GM12878 (cell line): ENCODE results near the gene MAN1B1. TPM values are rescaled to one million over a fixed set of nuclear protein-coding genes. Genes with fewer than 3 reads are reported as not detected.

Experiments
- BMI1 ChIP-seq: fragments of 450-650 bp; IDR thresholded peaks from 2 replicates; pipeline ENCODE4 v1.6.1; 2016; ENCODE audit warnings: mild to moderate bottlenecking, moderate library complexity, borderline replicate concordance
- CBFB ChIP-seq: IDR thresholded peaks from 2 replicates; pipeline ENCODE4 v1.6.1; 2016; ENCODE audit warnings: antibody characterized with exemption, low read depth
- CUX1 ChIP-seq: IDR thresholded peaks from 2 replicates; pipeline ENCODE4 v1.6.1; 2012; ENCODE audit warnings: improper control_type of control experiment, low read depth, low read length; ENCODE audit not compliant: insufficient replicate concordance
- DPF2 ChIP-seq: fragments of 450-650 bp; IDR thresholded peaks from 2 replicates; pipeline ENCODE4 v1.6.1; 2017; ENCODE audit warnings: mild to moderate bottlenecking
- E2F8 ChIP-seq: fragments of 450-650 bp; IDR thresholded peaks from 2 replicates; pipeline ENCODE4 v1.6.1; 2018; ENCODE audit warnings: mild to moderate bottlenecking, low read depth, moderate library complexity; ENCODE audit not compliant: partially characterized antibody
- ESRRA ChIP-seq: IDR thresholded peaks from 2 replicates; pipeline ENCODE4 v1.6.1; 2012; ENCODE audit warnings: mild to moderate bottlenecking, low read length, improper control_type of control experiment
- IKZF1 ChIP-seq: fragments of 450-650 bp; conservative IDR thresholded peaks from 2 replicates; pipeline ENCODE4 v1.6.1; 2017; ENCODE audit warnings: antibody characterized with exemption, mild to moderate bottlenecking
- KLF5 ChIP-seq: fragments of 450-650 bp; IDR thresholded peaks from 2 replicates; pipeline ENCODE4 v1.6.1; 2014; ENCODE audit warnings: mild to moderate bottlenecking; ENCODE audit not compliant: partially characterized antibody
- LARP7 ChIP-seq: fragments of 450-650 bp; IDR thresholded peaks from 2 replicates; pipeline ENCODE4 v1.6.1; 2017; ENCODE audit warnings: mild to moderate bottlenecking
- MLLT1 ChIP-seq: fragments of 450-650 bp; IDR thresholded peaks from 2 replicates; pipeline ENCODE4 v1.6.1; 2016; ENCODE audit warnings: mild to moderate bottlenecking
- NKRF ChIP-seq: fragments of 450-650 bp; conservative IDR thresholded peaks from 2 replicates; pipeline ENCODE4 v1.6.1; 2017; ENCODE audit warnings: mild to moderate bottlenecking, moderate library complexity
- POLR2A ChIP-seq: IDR thresholded peaks from 2 replicates; pipeline ENCODE4 v1.6.1; 2011; ENCODE audit warnings: low read depth, mild to moderate bottlenecking, low read length
- RUNX3 ChIP-seq: IDR thresholded peaks from 2 replicates; pipeline ENCODE4 v1.6.1; 2012; ENCODE audit warnings: low read length, inconsistent platforms
- SRF ChIP-seq, 2 experiments: IDR thresholded peaks; 2 replicates each; pipeline ENCODE4 v1.6.1; 2011; ENCODE audit warnings: low read depth in 2 of 2, low read length in 2 of 2, mild to moderate bottlenecking in 1 of 2, moderate library complexity in 1 of 2
- SUPT20H ChIP-seq: IDR thresholded peaks from 2 replicates; pipeline ENCODE4 v1.6.1; 2011; ENCODE audit warnings: low read depth, mild to moderate bottlenecking, low read length, moderate library complexity, borderline replicate concordance; ENCODE audit not compliant: control insufficient read depth
- SUZ12 ChIP-seq: fragments of 200-600 bp; sonication (generic); IDR thresholded peaks from one replicate; pipeline ENCODE4 v1.6.1; 2018; ENCODE audit warnings: antibody characterized with exemption, mild to moderate bottlenecking; ENCODE audit not compliant: unreplicated experiment
- TCF3 ChIP-seq: IDR thresholded peaks from 2 replicates; pipeline ENCODE4 v1.6.1; 2012; ENCODE audit warnings: low read depth, mild to moderate bottlenecking, low read length, borderline replicate concordance; ENCODE audit not compliant: insufficient read depth
- ZNF384 ChIP-seq: IDR thresholded peaks from 2 replicates; pipeline ENCODE4 v1.6.1; 2012; ENCODE audit warnings: low read depth, mild to moderate bottlenecking, low read length, improper control_type of control experiment, borderline replicate concordance
- ZNF622 ChIP-seq: fragments of 450-650 bp; IDR thresholded peaks from 2 replicates; pipeline ENCODE4 v1.6.1; 2017; ENCODE audit warnings: mild to moderate bottlenecking, inconsistent platforms
- polyA plus RNA-seq, 11 experiments: library from polyadenylated mRNA; depleted of rRNA in 4 of 11; unstranded in 6 of 11; stranded (reverse) in 5 of 11; fragments of >200 nt; fragmentation: Nextera tagmentation in 4 of 11; fragmentation: Illumina TruSeq in 1 of 11; extraction: Ambion mirVana in 4 of 11; extraction: Trizol in 1 of 11; gene quantifications; 1 replicate in 1 of 11; 2 replicates in 10 of 11; pipeline versions ENCODE4 v1.2.1 to v1.2.3, GENCODE V29; 2011 to 2016; ENCODE audit warnings: inconsistent platforms in 2 of 11, missing spikeins in 2 of 11, low read depth in 1 of 11
- total RNA-seq, 4 experiments: library from RNA; depleted of rRNA in 3 of 4; stranded (reverse); fragments of >200 nt in 3 of 4; fragmentation: Illumina TruSeq in 1 of 4; extraction: Trizol in 1 of 4; gene quantifications; 2 replicates each; pipeline versions ENCODE4 v1.2.1 to v1.2.3, GENCODE V29; 2013 to 2021

MAN1B1 gene
- total and polyA plus RNA-seq, 10 of the 15 experiments (the other 5 are each of a cell fraction or from before 2014, with no cell fraction given) = 0.71 to 34.1 (median 22.7) TPM

GRCh38 chr9:137114613-137115393 is 28.0 kb downstream of the MAN1B1 start, which contains the start of gene DPP7 (continued):
- TF ChIP-seq NKRF (peak; percentile 96), RUNX3 (no peak), E2F8 (no peak), SUZ12 (no peak), ZNF384 (no peak), MLLT1 (no peak), KLF5 (peak; percentile 36), DPF2 (peak; percentile 80), CUX1 (no peak), SUPT20H (no peak), POLR2A (peak; percentile 87), SRF (IDR thresholded peaks at IDR 0.05; ENCODE audit: low read depth in 2 of 2, low read length in 2 of 2) (no peak), IKZF1 (peak; percentile 73), BMI1 (no peak), ZNF622 (no peak), ESRRA (no peak), TCF3 (no peak), LARP7 (peak; percentile 84), CBFB (no peak)
